DND-41 (cell line): ENCODE measurements around the gene SDSL.

ENCODE experiments used
- CTCF ChIP-seq: IDR thresholded peaks from 2 replicates; pipeline ENCODE4 v1.5.1; 2012; ENCODE audit warnings: borderline replicate concordance, low read length, moderate library complexity, mild to moderate bottlenecking; ENCODE audit not compliant: poor library complexity, severe bottlenecking; ENCODE audit errors: extremely low read depth
- EZH2 ChIP-seq: IDR thresholded peaks from 3 replicates; pipeline ENCODE4 v1.6.1; 2012; ENCODE audit warnings: borderline replicate concordance, low read depth, mild to moderate bottlenecking, moderate library complexity, low read length, inconsistent platforms; ENCODE audit not compliant: severe bottlenecking

- TF ChIP-seq EZH2 (no peak), CTCF (no peak)
Measured at GRCh38 chr12:113384778-113385177, 37.4 kb upstream of the SDSL start.
